Skeletal muscle tissue (tissue), 4 donors: ENCODE measurements around the gene FGF4. TPM values are rescaled to one million over a fixed set of nuclear protein-coding genes. Genes with fewer than 3 reads are reported as not detected.

Experiments used
- H3K27ac ChIP-seq: one replicate; pipeline ENCODE4 v1.7.0; 2013; ENCODE audit warnings: mild to moderate bottlenecking, low read depth, low read length, inconsistent platforms
- H3K27me3 ChIP-seq, 3 donors: one replicate each; pipeline ENCODE4 v1.7.0; 2013; ENCODE audit warnings: low read length in 3 of 3; ENCODE audit not compliant: control insufficient read depth in 3 of 3, insufficient read depth in 3 of 3
- H3K36me3 ChIP-seq, 3 donors: one replicate each; pipeline ENCODE4 v1.7.0; 2013; ENCODE audit warnings: low read length in 3 of 3; ENCODE audit not compliant: control insufficient read depth in 3 of 3, insufficient read depth in 3 of 3
- H3K4me1 ChIP-seq, 3 donors: one replicate each; pipeline ENCODE4 v1.7.0; 2013; ENCODE audit warnings: low read length in 3 of 3, mild to moderate bottlenecking in 3 of 3; ENCODE audit not compliant: control insufficient read depth in 3 of 3, insufficient read depth in 3 of 3
- H3K4me3 ChIP-seq, 3 donors: one replicate each; pipeline ENCODE4 v1.7.0; 2013; ENCODE audit warnings: low read length in 3 of 3
- H3K9ac ChIP-seq, 3 donors: one replicate each; pipeline ENCODE4 v1.7.0; 2013; ENCODE audit warnings: low read length in 3 of 3, mild to moderate bottlenecking in 3 of 3, moderate library complexity in 2 of 3, low read depth in 1 of 3
- H3K9me3 ChIP-seq, 3 donors: one replicate each; pipeline ENCODE4 v1.7.0; 2013; ENCODE audit warnings: low read length in 3 of 3; ENCODE audit not compliant: control insufficient read depth in 3 of 3
- total RNA-seq: library from RNA; depleted of rRNA; stranded (reverse); fragments of >200 nt; gene quantifications from one replicate; pipeline ENCODE4 v1.2.3, GENCODE V29; 2014
- donor health status: Osteomylitis.

The FGF4 gene
- total RNA-seq, 1 donor from 2014 or later: 1.6 TPM

- H3K27ac ChIP-seq: no peak overlapping the region
- no peaks in the 10 kb centered on the region for H3K4me1 ChIP-seq
- no peak overlapping the region for H3K9ac ChIP-seq
- H3K4me3 ChIP-seq: no peak overlapping the region
- H3K27me3 ChIP-seq: peaks cover 7 to 51% (median 36%) of the 10 kb centered on the region in 3 donors
- H3K36me3 ChIP-seq: no peaks in the 10 kb centered on the region
- H3K9me3 ChIP-seq: peaks cover 0 to under 1% (median 0%) of the 10 kb centered on the region in 3 donors
These were observed 24.1 kb downstream of the FGF4 start for GRCh38 chr11:69750875-69751597.

- no peaks in the 10 kb centered on the region for H3K4me1 ChIP-seq
- no peak overlapping the region for H3K27ac ChIP-seq
- no peaks in the 10 kb centered on the region for H3K36me3 ChIP-seq
- H3K9me3 ChIP-seq: no peaks in the 10 kb centered on the region
- peaks cover 14 to 57% (median 43%) of the 10 kb centered on the region in 3 donors for H3K27me3 ChIP-seq
- H3K4me3 ChIP-seq: no peak overlapping the region
- H3K9ac ChIP-seq: no peak overlapping the region
These were observed 24.9 kb downstream of the FGF4 start for GRCh38 chr11:69750108-69750850.

- Histone ChIP-seq H3K27me3 (peaks cover 15 to 58% (median 49%) of the 10 kb centered on the region in 3 donors), H3K9ac (no peak overlapping the region), H3K4me1 (no peaks in the 10 kb centered on the region), H3K36me3 (no peaks in the 10 kb centered on the region), H3K4me3 (no peak overlapping the region), H3K27ac (no peak overlapping the region), H3K9me3 (no peaks in the 10 kb centered on the region)
These were observed 26.5 kb downstream of the FGF4 start for GRCh38 chr11:69748637-69749036.

GRCh38 chr11:69746752-69747742, 28.1 kb downstream of the FGF4 start:
- Histone ChIP-seq H3K9ac (no peak overlapping the region), H3K27me3 (peaks cover 22 to 49% (median 40%) of the 10 kb centered on the region in 3 donors), H3K9me3 (no peaks in the 10 kb centered on the region)

GRCh38 chr11:69746140-69746539, 29.0 kb downstream of the FGF4 start:
- no peak overlapping the region for H3K9ac ChIP-seq
- no peak overlapping the region for H3K27ac ChIP-seq
- H3K27me3 ChIP-seq: peaks cover 22 to 43% (median 42%) of the 10 kb centered on the region in 3 donors
- no peaks in the 10 kb centered on the region for H3K4me1 ChIP-seq
- H3K36me3 ChIP-seq: no peaks in the 10 kb centered on the region
- no peak overlapping the region for H3K4me3 ChIP-seq
- H3K9me3 ChIP-seq: no peaks in the 10 kb centered on the region

More at GRCh38 chr11:69746752-69747742, 28.1 kb downstream of the FGF4 start:
- no peak overlapping the region for H3K27ac ChIP-seq
- no peaks in the 10 kb centered on the region for H3K36me3 ChIP-seq
- H3K4me1 ChIP-seq: no peaks in the 10 kb centered on the region
- H3K4me3 ChIP-seq: no peak overlapping the region

- Histone ChIP-seq H3K9me3 (no peaks in the 10 kb centered on the region), H3K4me1 (no peaks in the 10 kb centered on the region), H3K36me3 (no peaks in the 10 kb centered on the region), H3K4me3 (no peak overlapping the region), H3K9ac (no peak overlapping the region), H3K27me3 (peaks cover 22 to 35% (median 34%) of the 10 kb centered on the region in 3 donors), H3K27ac (no peak overlapping the region)
These were observed 29.9 kb downstream of the FGF4 start for GRCh38 chr11:69745201-69745600.

GRCh38 chr11:69744435-69744834, 30.7 kb downstream of the FGF4 start:
- Histone ChIP-seq H3K9me3 (no peaks in the 10 kb centered on the region), H3K27me3 (peaks cover 22 to 30% (median 29%) of the 10 kb centered on the region in 3 donors), H3K9ac (no peak overlapping the region), H3K4me3 (no peak overlapping the region), H3K27ac (no peak overlapping the region), H3K36me3 (no peaks in the 10 kb centered on the region), H3K4me1 (no peaks in the 10 kb centered on the region)

GRCh38 chr11:69734841-69735240, 40.3 kb downstream of the FGF4 start:
- H3K36me3 ChIP-seq: no peaks in the 10 kb centered on the region
- peaks cover 11 to 23% (median 12%) of the 10 kb centered on the region in 3 donors for H3K27me3 ChIP-seq
- H3K4me3 ChIP-seq: no peak overlapping the region
- no peaks in the 10 kb centered on the region for H3K4me1 ChIP-seq
- H3K9me3 ChIP-seq: peaks cover 4 to 18% (median 10%) of the 10 kb centered on the region in 3 donors
- no peak overlapping the region for H3K9ac ChIP-seq
- no peak overlapping the region for H3K27ac ChIP-seq

GRCh38 chr11:69734367-69734766, 40.8 kb downstream of the FGF4 start:
- H3K36me3 ChIP-seq: no peaks in the 10 kb centered on the region
- no peak overlapping the region for H3K4me3 ChIP-seq
- H3K9ac ChIP-seq: no peak overlapping the region
- H3K4me1 ChIP-seq: no peaks in the 10 kb centered on the region
- H3K9me3 ChIP-seq: peaks cover 4 to 18% (median 10%) of the 10 kb centered on the region in 3 donors
- H3K27me3 ChIP-seq: peaks cover 11 to 25% (median 15%) of the 10 kb centered on the region in 3 donors
- H3K27ac ChIP-seq: no peak overlapping the region
